IMR-90 (cell line): ENCODE data around the gene ESRRB. TPM values are rescaled to one million over a fixed set of nuclear protein-coding genes. Genes with fewer than 3 reads are reported as not detected.

Experiments used
- ATAC-seq: fragments of 200-7000 bp; cut with Tn5 transposase; 2 replicates; pipeline ENCODE4 v1.9.1; 2020; ENCODE audit warnings: low read depth, mild to moderate bottlenecking, moderate library complexity
- BruUV-seq: library from RNA; stranded (reverse); fragments of 400-500 nt; replicated peaks from 2 replicates; lab custom pipeline; 2021; lab: Mats Ljungman, UMichigan
- CTCF ChIA-PET: fragments of 300-600 bp; formaldehyde crosslinking; extraction: SDS; loops from one replicate; lab custom pipeline; 2021; ENCODE audit warnings: antibody characterized with exemption; lab: Yijun Ruan, JAX
- POLR2A ChIA-PET: fragments of 300-600 bp; sonication (Branson Sonifier 250); formaldehyde crosslinking; loops from one replicate; lab custom pipeline; 2022; ENCODE audit warnings: antibody characterized with exemption; ENCODE audit not compliant: unreplicated experiment; lab: Charles Lee
- DNase-seq: peaks from one replicate; pipeline ENCODE4 v3.0.0; 2013
- H2AFZ ChIP-seq: replicated peaks from 2 replicates; pipeline ENCODE3; 2013; ENCODE audit warnings: low read length, mild to moderate bottlenecking; ENCODE audit not compliant: poor library complexity
- H2AK5ac ChIP-seq: 2 replicates; pipeline ENCODE4 v1.6.1; 2013; ENCODE audit warnings: low read depth, low read length, inconsistent platforms
- H2AK9ac ChIP-seq: replicated peaks from 2 replicates; pipeline ENCODE3; 2013; ENCODE audit warnings: mild to moderate bottlenecking, low read depth, low read length, moderate library complexity; ENCODE audit not compliant: poor library complexity
- H2BK120ac ChIP-seq: 2 replicates; pipeline ENCODE4 v1.6.1; 2013; ENCODE audit warnings: low read depth, low read length, inconsistent platforms
- H2BK15ac ChIP-seq: 3 replicates; pipeline ENCODE4 v1.6.1; 2013; ENCODE audit warnings: low read depth, low read length, inconsistent platforms
- H2BK20ac ChIP-seq: 2 replicates; pipeline ENCODE4 v1.6.1; 2013; ENCODE audit warnings: low read depth, mild to moderate bottlenecking, inconsistent platforms, low read length, moderate library complexity
- H2BK5ac ChIP-seq: 2 replicates; pipeline ENCODE4 v1.6.1; 2013; ENCODE audit warnings: mild to moderate bottlenecking, low read depth, low read length, inconsistent platforms; ENCODE audit not compliant: poor library complexity, severe bottlenecking
- H3K14ac ChIP-seq: replicated peaks from 2 replicates; pipeline ENCODE4 v1.6.1; 2013; ENCODE audit warnings: low read depth, low read length, inconsistent platforms
- H3K18ac ChIP-seq: 2 replicates; pipeline ENCODE4 v1.6.1; 2013; ENCODE audit warnings: low read depth, low read length, control low read depth
- H3K23ac ChIP-seq: 2 replicates; pipeline ENCODE4 v1.6.1; 2013; ENCODE audit warnings: low read depth, low read length, inconsistent platforms
- H3K27ac ChIP-seq: 2 replicates; pipeline ENCODE4 v1.5.1; 2013; ENCODE audit warnings: mild to moderate bottlenecking, control low read depth, low read length; ENCODE audit not compliant: insufficient read depth
- H3K27me3 ChIP-seq: 2 replicates; pipeline ENCODE4 v1.6.1; 2013; ENCODE audit warnings: low read length; ENCODE audit not compliant: control insufficient read depth, insufficient read depth
- H3K36me3 ChIP-seq: 2 replicates; pipeline ENCODE4 v1.6.1; 2013; ENCODE audit warnings: low read length, mixed read lengths; ENCODE audit not compliant: control insufficient read depth, insufficient read depth
- H3K4ac ChIP-seq: 2 replicates; pipeline ENCODE4 v1.6.1; 2013; ENCODE audit warnings: low read depth, low read length, inconsistent platforms
- H3K4me1 ChIP-seq: 2 replicates; pipeline ENCODE4 v1.6.1; 2013; ENCODE audit warnings: low read length, mixed read lengths; ENCODE audit not compliant: control insufficient read depth, insufficient read depth
- H3K4me2 ChIP-seq: 2 replicates; pipeline ENCODE4 v1.6.1; 2013; ENCODE audit warnings: low read depth, mild to moderate bottlenecking, control low read depth, low read length, moderate library complexity
- H3K4me3 ChIP-seq: 2 replicates; pipeline ENCODE4 v1.5.1; 2013; ENCODE audit warnings: low read depth, mild to moderate bottlenecking, control low read depth, low read length, moderate library complexity; ENCODE audit not compliant: insufficient read depth
- H3K56ac ChIP-seq: 2 replicates; pipeline ENCODE4 v1.6.1; 2013; ENCODE audit warnings: low read length, inconsistent platforms; ENCODE audit not compliant: insufficient read depth; ENCODE audit errors: extremely low read depth
- H3K79me1 ChIP-seq, 2 experiments: 2 replicates each; pipeline ENCODE4 v1.6.1; 2013; ENCODE audit warnings: low read length in 2 of 2, inconsistent platforms in 1 of 2, low read depth in 1 of 2
- H3K9ac ChIP-seq: 2 replicates; pipeline ENCODE4 v1.6.1; 2013; ENCODE audit warnings: low read depth, low read length, control low read depth
- H3K9me1 ChIP-seq: 2 replicates; pipeline ENCODE4 v1.6.1; 2013; ENCODE audit warnings: low read length, inconsistent platforms; ENCODE audit not compliant: insufficient read depth
- H3K9me3 ChIP-seq: 2 replicates; pipeline ENCODE4 v1.6.1; 2013; ENCODE audit warnings: low read length; ENCODE audit not compliant: control insufficient read depth, insufficient read depth
- H4K20me1 ChIP-seq: 2 replicates; pipeline ENCODE4 v1.6.1; 2013; ENCODE audit warnings: low read length, inconsistent platforms; ENCODE audit not compliant: insufficient read depth
- H4K5ac ChIP-seq: 2 replicates; pipeline ENCODE4 v1.6.1; 2013; ENCODE audit warnings: mild to moderate bottlenecking, low read depth, low read length, control low read depth
- H4K8ac ChIP-seq, 2 experiments: 2 replicates each; pipeline ENCODE4 v1.6.1; 2013; ENCODE audit warnings: low read depth in 2 of 2, low read length in 2 of 2, control low read depth in 1 of 2, inconsistent platforms in 1 of 2
- H4K91ac ChIP-seq: 2 replicates; pipeline ENCODE4 v1.6.1; 2013; ENCODE audit warnings: low read depth, low read length, inconsistent platforms; ENCODE audit not compliant: insufficient read depth
- CEBPB ChIP-seq: IDR thresholded peaks from 2 replicates; pipeline ENCODE4 v1.6.1; 2012; ENCODE audit warnings: low read depth, low read length, improper control_type of control experiment
- CHD1 ChIP-seq: IDR thresholded peaks from 2 replicates; pipeline ENCODE4 v1.6.1; 2012; ENCODE audit warnings: low read depth, low read length, improper control_type of control experiment
- FOS ChIP-seq: fragments of 150-350 bp; IDR thresholded peaks from 2 replicates; pipeline ENCODE4 v1.6.1; 2016; ENCODE audit warnings: low read depth, low read length
- MAFK ChIP-seq: IDR thresholded peaks from 2 replicates; pipeline ENCODE4 v1.6.1; 2012; ENCODE audit warnings: low read depth, low read length, improper control_type of control experiment
- MAZ ChIP-seq: IDR thresholded peaks from 2 replicates; pipeline ENCODE4 v1.6.1; 2012; ENCODE audit warnings: low read depth, mild to moderate bottlenecking, low read length, improper control_type of control experiment, moderate library complexity, borderline replicate concordance
- MXI1 ChIP-seq: IDR thresholded peaks from 2 replicates; pipeline ENCODE4 v1.6.1; 2012; ENCODE audit warnings: low read depth, mild to moderate bottlenecking, low read length, moderate library complexity, borderline replicate concordance
- POLR2A ChIP-seq: IDR thresholded peaks from 2 replicates; pipeline ENCODE4 v1.6.1; 2012; ENCODE audit warnings: mild to moderate bottlenecking, low read depth, low read length
- RAD21 ChIP-seq: IDR thresholded peaks from 2 replicates; pipeline ENCODE4 v1.6.1; 2012; ENCODE audit warnings: low read length, improper control_type of control experiment
- RCOR1 ChIP-seq: IDR thresholded peaks from 2 replicates; pipeline ENCODE4 v1.6.1; 2012; ENCODE audit warnings: mild to moderate bottlenecking, low read length, improper control_type of control experiment; ENCODE audit not compliant: insufficient replicate concordance
- RFX5 ChIP-seq: IDR thresholded peaks from 2 replicates; pipeline ENCODE4 v1.8.0; 2012; ENCODE audit warnings: low read depth, mild to moderate bottlenecking, low read length, moderate library complexity
- WGBS, 2 experiments: methylation state at CpG; one replicate each; pipeline versions ENCODE4 v1.1.5 to v1.1.7; 2013; ENCODE audit warnings: missing lambda C conversion rate in 2 of 2; ENCODE audit not compliant: insufficient read length in 1 of 2; ENCODE audit errors: extremely low coverage in 2 of 2; 5-methylcytosine and 5-hydroxymethylcytosine counted together
- dilution Hi-C: fragments of 300-500 bp; cut with HindIII; formaldehyde crosslinking; loops from one replicate; pipeline ENCODE4 v1.14.3; 2018; ENCODE audit warnings: low sequenced_read_pairs; ENCODE audit not compliant: unreplicated experiment
- in situ Hi-C: fragments of 300-500 bp; cut with MboI; formaldehyde crosslinking; loops from 3 replicates; pipeline ENCODE4 v1.14.3; 2019; ENCODE audit warnings: low sequenced_read_pairs, inconsistent platforms, mixed read lengths
- intact Hi-C: fragments of 100-400 bp; cut with micrococcal nuclease; formaldehyde crosslinking; loops from 2 replicates; pipeline ENCODE4 v1.10.0; 2022
- polyA plus RNA-seq, 3 experiments: library from polyadenylated mRNA; depleted of rRNA; stranded (reverse); fragments of >200 nt; gene quantifications; 2 replicates each; pipeline ENCODE4 v1.2.3, GENCODE V29; 2012; ENCODE audit warnings: low replicate concordance in 1 of 3
- total RNA-seq: library from RNA; depleted of rRNA; stranded (reverse); fragments of >200 nt; gene quantifications from 2 replicates; pipeline ENCODE4 v1.2.3, GENCODE V29; 2012

Gene ESRRB
- total and polyA plus RNA-seq, 2 of the 4 experiments (the other 2 are of a cell fraction), result not detected

- Histone ChIP-seq H3K14ac (no peak overlapping the region), H4K20me1 (no peaks in the 10 kb centered on the region), H2AFZ (no peak overlapping the region), H3K4me3 (no peak overlapping the region), H3K9me3 (no peaks in the 10 kb centered on the region), H3K56ac (no peak overlapping the region), H2AK9ac (no peak overlapping the region), H2BK5ac (no peak overlapping the region), H3K9me1 (no peaks in the 10 kb centered on the region), H3K4me1 (no peaks in the 10 kb centered on the region), H4K5ac (no peak overlapping the region), H3K79me1 (no peaks in the 10 kb centered on the region), H3K4ac (no peak overlapping the region), H3K27me3 (peaks cover 60% of the 10 kb centered on the region), H3K4me2 (no peak overlapping the region), H3K36me3 (no peaks in the 10 kb centered on the region), H4K91ac (no peak overlapping the region), H3K23ac (no peak overlapping the region), H4K8ac (no peak overlapping the region), H2AK5ac (no peak overlapping the region), H3K18ac (no peak overlapping the region), H3K9ac (no peak overlapping the region), H2BK20ac (no peak overlapping the region), H2BK15ac (no peak overlapping the region), H3K27ac (no peak overlapping the region), H2BK120ac (no peak overlapping the region)
- no peak for TF ChIP-seq RCOR1
- no peak for TF ChIP-seq CEBPB
- TF ChIP-seq RAD21, result no peak
- no peak for TF ChIP-seq RFX5
- no peak for TF ChIP-seq FOS
- TF ChIP-seq MXI1, result no peak
- no peak for TF ChIP-seq MAFK
- no peak for TF ChIP-seq MAZ
- TF ChIP-seq CHD1, result no peak
- TF ChIP-seq POLR2A, result no peak
- in situ Hi-C loops, result loop anchor here (10.0 kb wide), 1 partner anchor 328 kb away; no protein-coding TSS in a partner anchor
- dilution Hi-C loops, result no loop called here
- no TSS peak for BruUV-seq
- DNase-seq (no peak), ATAC-seq (no peak)
- intact Hi-C loops, result loop anchor here (10.0 kb wide), 1 partner anchor 478 kb away; no protein-coding TSS in a partner anchor
- ChIA-PET POLR2A (no interaction called here), CTCF (no interaction called here)
- WGBS, 2 experiments, result no CpG with 5 or more reads among the region's 1 CpG
These were observed 6.5 kb downstream of the ESRRB start for GRCh38 chr14:76382495-76382832.
